ENCODE results near the gene MAPK10.
A peak's percentile ranks its signal among the peaks of the same experiment; 100 is the strongest.

MAPK10 gene

DNA sequence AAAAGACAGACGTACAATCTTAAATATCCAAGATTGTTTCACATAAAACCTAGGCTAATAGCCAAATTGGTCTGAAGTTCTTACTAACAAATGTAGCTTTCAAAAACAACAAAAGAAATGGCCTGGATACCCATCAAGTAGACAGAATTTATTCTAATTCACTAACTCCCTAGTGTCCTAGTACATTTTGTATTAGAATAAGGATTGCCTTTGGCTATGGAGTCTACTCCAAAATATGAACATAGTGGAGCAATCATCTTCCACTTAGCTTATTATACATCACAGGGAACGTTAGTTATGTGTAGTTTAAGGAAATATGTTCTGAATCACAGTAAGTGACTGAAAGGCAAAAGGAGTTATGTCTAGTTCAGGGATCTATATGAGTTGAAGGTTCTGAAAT is 81.7 kb downstream of the MAPK10 start:
- DNase-seq (ENCODE audit: low spot score): no peak

DNA sequence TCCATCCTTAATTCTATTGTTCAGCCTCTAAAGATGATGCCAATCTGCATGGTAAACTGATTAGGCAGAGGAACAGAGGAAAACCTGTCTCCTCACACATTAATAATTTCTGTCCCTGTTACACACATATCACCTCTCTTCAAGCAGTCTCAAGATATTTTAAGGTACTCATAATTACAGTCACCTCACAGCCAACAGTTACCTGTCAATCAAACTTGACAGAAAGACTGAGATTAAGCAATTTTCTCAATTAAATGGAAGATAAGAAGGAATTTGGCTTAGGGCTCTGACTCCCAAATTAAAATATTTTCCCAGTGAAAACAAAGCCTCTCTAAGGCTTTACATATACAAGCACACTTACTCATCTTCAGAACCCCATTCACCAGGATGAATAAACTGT is 85.2 kb downstream of the MAPK10 start:
- no peak for DNase-seq (ENCODE audit: low spot score)

DNA sequence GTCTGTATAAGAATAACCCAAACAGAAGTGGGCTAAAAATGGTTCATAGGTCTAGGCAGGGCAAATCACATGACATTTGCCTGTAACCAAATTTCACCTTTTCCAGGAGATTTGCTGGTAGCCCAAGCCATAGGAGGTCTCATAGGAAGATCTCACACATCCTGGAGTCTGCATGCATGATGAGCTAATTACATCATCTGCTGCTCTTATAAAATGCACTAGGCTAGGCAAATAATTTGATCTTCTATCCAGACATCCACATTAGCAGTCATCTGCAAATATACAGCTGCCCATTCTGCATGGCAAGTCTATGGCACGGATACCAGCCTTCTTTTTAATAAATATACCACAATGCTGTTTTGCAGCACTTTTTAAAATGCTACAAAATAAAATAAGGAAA is 87.2 kb downstream of the MAPK10 start:
- no peak for DNase-seq (ENCODE audit: low spot score)

DNA sequence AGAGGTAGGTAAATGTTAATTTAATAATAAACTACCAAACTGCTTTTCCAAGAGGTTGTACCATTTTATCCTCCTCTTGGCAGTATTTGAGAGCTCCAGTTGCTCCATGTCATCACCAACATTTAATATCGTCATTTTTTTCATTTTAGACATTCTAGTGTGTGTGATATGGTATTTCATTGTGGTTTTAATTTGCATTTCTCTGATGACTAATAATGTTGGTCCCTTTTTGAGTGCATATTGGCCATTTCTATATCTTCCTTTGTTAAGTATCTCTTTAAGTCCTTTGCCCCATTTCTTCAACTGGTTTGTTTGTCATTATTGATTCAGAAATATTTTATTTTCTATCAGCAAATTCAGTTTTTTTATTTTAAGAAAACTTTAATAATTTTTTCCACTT is 88.8 kb downstream of the MAPK10 start:
- DNase-seq (ENCODE audit: low spot score): no peak

DNA sequence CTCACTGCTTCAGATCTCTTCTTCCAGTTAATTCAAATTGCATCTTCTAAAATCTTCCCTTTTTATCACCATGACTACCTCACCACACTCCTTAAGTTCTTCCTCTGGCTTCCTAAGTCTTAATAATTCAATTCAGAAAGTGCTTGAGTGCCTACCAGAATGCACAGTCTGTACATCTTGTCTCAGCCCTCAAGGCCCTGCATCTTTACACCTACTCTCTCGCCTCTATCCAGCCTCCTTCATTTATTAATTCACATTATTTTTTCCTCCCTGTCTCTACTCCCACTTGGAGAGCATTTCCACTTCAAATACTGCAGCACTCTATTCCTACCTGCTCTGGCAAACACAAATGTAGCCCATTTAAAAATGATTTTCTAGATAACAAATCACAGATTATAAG is 90.5 kb downstream of the MAPK10 start:
- DNase-seq (ENCODE audit: low spot score): no peak

DNA sequence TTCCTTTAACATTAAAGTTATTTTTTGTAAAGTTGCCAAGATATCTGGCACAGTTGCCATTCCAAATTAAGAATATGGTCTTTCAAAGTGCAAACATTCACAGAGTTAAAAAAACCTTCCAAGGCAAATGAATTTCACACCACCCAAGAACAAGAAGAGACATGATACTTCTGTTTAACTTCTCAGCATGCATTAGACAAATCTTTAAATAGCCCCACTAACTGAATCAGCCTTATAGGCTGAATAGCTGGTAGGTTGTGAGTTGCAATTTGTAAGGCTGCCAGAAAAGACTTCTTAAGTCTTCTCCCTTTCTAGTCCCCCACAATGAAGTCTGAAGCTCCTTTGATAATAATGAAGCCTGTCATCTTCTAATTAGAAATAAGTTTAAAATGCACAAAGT is 95.6 kb downstream of the MAPK10 start:
- no peak for DNase-seq (ENCODE audit: low spot score)

DNA sequence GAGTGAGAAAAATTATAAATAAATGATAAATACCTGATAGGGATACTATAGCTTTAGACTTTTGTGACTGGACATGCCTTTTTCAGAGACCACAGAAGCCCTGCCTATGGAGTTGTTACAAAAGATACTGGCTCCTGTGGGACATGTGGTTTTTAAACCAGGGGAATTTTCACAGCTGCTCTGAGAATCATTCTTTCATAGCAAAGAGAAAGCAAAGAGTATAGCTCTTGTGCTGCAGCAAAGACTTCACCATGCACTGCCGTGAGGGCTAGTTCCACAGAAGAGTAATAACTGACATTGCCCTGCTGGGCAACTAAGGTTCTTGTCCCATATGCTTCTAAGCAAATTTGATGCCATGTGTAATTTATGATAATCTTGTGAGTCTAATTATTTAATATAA is 98.2 kb downstream of the MAPK10 start:
- no peak for DNase-seq (ENCODE audit: low spot score)

DNA sequence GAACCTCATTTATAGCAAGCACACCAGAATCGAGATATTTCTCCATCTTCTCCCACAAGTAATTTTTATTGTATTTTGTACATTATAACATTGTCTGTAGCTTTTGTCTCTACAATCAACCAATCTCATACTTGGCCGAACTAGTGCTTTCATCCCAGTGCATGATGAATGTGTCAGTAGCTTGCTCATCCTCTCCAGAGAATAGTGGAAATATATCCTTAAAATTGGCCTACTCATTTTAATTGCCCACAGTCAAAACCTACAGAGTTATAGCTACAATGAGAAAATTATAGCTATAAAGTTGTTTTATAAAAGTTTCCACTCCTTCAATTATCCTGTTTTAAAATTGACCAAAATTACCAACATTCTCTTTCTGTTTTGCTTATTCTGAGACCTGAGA is 103.8 kb downstream of the MAPK10 start:
- DNase-seq (ENCODE audit: low spot score): no peak

DNA sequence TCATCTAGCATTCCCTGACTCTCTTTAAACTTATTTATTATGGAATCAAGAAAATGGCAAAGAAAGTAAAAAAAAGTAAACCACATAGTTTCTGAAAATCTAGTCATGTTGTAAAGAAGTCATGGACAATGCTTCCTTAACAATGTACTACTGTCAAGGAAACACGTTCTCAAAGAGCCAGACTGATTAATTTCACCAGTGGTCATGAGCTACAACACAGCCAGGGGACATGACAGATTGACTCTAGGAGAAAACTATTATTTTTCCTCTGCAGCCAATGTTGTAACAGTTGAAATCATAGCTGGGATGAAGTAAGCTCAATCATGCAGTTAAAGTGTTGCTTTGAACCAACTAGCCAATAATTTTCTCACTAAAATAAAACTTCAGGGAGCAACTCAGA is 109.2 kb downstream of the MAPK10 start:
- DNase-seq (ENCODE audit: low spot score): no peak

DNA sequence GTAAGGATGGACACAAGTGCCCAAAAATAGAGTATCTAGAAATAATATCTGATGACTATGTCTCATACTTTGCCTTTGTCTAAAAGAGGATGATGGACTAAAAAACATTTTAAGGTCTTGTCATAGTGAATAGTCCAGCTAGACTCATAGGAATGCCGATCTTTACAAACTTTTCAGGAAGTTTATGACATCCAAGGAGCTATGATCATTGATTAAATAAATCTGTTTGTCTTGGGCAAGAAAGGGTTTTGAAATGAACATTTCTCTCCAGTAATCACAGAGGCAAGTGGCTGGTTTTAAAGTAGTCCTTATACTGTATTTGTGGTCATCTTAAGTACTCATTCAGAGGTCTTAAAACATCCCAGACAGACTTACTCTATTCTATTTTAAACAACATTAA is 109.8 kb downstream of the MAPK10 start:
- DNase-seq (ENCODE audit: low spot score): peak; percentile 6

DNA sequence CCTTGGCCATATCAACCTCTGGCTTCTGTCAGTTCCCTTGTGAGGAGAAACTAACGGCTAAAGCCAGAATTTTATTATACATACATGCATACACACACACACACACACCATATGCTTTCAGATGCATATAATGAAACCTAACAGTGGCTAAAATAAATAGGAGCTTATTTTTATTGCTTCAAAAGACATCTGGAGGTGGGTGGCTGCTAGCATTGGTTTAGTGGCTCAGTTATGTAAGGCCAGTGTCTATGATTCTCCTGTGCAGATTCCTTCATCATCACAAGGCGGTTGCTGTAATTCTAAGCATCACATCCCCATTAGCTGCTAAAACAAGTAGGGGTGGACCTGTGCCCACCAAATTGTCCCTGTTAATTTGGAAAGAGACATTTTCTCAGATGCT is 110.8 kb downstream of the MAPK10 start:
- no peak for DNase-seq (ENCODE audit: low spot score)

DNA sequence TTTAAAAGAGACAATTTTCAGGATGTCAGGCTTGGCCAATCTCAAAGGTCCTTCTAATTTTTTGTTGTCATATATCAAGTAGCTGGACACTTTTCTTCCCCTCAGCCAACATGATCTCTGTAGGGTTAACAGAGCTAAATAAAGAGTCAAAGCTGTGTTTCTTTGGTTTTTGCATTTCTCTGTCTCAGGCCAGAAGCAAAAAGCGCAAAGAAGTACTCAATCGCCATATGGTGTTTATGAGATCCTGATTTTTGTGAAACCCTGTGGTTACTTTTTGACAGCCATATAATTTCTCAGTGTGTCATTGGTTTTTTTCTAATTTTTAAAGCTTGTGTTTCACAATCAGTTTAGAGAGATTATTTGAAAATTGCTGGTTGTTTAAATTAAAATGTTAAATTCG is 111.9 kb downstream of the MAPK10 start:
- DNase-seq (ENCODE audit: low spot score): no peak

DNA sequence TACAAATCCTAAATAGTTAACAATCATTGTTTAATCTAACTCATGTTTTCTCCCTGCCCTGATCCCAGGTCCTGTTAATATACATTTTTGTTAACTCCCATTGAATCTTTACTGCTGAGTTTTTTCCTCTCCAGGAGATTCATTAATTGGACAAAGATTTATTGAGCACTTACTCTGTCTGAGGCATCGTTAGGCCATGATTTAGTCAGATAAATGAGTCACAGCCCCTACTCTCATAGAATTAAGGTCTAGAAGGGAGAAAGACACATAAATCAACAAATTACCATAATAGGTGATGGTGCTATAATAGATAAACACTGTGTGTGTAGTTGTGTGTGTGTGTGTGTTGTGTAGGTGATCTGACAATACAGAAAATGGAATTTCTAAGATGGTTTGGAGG is 112.5 kb downstream of the MAPK10 start:
- no peak for DNase-seq (ENCODE audit: low spot score)

DNA sequence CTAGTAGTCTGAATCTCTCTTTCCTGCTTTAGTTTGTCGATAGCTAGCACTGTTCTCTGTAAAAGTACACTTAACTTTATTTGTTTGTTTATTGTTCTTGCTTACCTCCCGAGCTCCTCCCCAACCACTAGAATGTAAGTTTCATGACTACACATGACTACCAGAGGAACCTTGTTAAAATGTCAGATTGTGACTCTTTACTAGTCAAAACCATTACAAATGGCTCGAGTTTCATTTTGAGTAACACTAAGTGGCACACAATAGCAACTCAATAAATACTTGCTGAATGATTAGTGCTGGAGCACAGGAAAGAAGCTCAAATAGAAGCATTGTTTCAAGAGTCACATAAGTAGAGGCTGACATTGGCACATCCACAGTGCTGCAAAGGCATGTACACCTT is 116.1 kb downstream of the MAPK10 start:
- no peak for DNase-seq (ENCODE audit: low spot score)

DNA sequence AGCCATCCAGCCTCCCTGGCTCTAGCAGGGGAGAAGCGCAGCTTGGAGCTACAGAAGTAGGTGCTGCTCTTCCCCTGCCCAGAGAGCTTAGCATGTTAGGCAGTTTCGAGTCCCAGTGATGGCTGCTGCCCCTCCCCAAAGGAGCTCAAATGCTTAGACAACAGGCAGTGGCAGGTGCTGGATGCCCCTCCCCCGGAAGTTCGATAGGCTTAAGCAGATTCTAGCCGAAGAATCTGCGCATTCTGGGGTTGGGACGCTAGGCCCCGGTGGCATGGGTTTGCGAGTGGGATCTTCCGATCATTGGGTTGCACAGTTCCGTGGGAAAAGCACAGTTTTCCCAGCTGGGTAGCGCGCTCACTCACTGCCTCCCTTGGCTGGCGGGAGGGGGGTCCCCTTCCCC is 117.2 kb downstream of the MAPK10 start:
- no peak for DNase-seq (ENCODE audit: low spot score)

DNA sequence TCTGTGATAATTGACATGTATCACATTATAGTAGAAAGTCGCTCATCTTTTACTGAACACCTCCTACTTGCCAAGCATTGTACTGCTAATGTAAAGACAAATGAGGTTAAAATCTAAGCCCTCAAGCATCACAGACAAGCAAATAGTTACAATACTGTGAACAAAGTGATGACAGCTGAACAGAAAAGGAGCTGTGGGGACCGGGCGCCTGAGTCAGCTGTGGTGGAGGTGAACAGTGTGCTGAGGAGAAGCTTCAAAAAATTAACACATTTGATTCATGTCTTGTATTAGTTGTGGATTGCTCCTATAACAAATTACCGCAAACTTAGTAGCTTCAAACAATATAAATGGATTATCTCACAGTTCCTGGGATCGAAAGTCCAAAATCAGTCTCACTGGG is 124.3 kb downstream of the MAPK10 start:
- no peak for DNase-seq (ENCODE audit: low spot score)

DNA sequence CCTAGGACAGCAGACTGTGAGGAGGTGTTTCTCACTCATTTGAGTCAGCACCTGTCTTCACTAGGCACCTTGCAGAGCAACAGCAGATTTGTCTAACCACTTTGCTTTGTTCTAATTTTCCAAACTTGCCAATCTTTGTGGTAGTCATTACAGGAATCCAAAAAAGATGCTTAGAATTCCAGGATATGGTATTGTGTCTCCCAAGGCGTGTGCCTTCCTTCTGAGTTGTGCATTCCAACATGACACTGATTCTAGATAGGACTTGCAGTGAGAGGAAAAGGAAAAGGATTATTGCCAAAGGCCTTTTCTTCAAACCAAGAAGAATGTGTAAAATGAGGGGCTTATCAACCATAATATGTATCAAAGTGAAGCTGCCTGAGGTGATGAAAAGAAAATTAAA is 126.2 kb downstream of the MAPK10 start:
- peak; percentile 56 for DNase-seq (ENCODE audit: low spot score)

DNA sequence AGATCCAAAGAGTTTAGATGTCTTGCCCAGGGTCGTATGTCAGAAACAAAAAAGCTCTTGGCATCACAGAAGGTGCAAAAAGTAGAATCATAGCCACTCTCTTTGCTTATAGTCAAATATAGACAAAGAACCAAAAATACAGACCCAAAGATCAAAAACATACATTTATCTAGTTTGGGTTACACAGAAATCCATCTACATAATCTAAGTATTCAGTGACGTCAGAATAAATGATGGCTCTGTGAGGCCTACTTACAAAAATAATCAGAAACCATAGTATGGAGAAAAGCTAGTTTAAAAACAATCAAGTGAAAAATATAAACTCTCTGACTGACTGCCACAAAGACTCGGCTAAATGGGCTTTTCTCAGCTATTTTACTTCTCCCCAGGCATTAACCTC is 126.8 kb downstream of the MAPK10 start:
- no peak for DNase-seq (ENCODE audit: low spot score)

DNA sequence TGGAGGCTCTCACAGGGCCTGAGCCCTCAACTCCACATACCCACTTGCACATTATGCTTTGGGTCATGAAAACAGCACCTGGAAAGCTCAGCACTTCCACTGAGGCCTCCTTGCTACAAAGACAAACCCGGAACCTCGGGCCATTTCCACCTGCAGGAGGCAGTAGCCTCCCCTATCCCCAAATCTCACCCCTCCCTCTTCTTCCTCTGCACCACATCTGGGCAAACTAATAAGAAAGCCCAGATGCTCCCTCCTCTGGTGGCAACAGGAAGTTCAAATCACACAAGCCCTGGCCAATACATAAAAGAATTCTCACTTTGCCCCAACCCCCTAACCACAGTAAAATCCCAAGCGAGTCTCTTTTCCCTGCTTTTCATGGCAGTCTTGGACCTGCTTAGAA is 136.4 kb downstream of the MAPK10 start:
- peak; percentile 35 for DNase-seq (ENCODE audit: low spot score)

DNA sequence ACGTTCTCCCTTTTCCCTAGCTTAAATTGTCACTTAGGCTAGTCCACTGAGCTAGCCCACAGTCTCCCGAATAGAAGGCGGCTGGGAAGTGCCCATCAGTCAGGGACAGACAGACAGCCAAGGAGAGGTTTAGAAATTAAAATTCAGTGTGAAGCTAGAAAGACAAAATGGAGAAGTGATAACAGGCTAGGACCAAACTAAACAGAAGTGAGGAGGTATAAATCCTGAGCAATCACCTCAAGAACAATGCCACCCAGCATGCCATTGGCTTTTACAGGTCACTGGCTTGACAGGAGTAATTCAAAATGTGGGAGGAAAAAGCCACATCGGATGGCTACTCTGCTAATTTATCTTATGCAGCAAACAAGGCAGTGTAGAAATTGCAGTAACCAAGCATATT is 138.9 kb downstream of the MAPK10 start:
- DNase-seq (ENCODE audit: low spot score): no peak

DNA sequence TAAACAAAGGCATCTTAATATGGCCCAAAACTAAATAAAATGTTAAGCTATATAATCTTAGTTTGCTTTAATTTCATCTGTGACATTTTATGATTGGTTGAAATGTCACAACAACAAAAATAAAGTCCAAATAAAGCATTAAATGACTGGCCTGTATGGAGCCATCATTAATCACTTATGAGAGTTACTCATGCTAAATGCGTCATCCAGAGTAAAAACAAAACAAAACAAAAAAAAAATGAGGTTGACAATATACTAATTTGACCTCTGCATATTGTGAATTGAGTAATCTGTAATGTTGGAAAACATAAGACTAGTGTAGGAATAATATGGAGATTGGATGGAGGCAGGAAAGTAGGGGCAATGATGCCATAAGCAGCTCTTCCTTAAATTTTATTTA is 139.7 kb downstream of the MAPK10 start:
- no peak for DNase-seq (ENCODE audit: low spot score)

DNA sequence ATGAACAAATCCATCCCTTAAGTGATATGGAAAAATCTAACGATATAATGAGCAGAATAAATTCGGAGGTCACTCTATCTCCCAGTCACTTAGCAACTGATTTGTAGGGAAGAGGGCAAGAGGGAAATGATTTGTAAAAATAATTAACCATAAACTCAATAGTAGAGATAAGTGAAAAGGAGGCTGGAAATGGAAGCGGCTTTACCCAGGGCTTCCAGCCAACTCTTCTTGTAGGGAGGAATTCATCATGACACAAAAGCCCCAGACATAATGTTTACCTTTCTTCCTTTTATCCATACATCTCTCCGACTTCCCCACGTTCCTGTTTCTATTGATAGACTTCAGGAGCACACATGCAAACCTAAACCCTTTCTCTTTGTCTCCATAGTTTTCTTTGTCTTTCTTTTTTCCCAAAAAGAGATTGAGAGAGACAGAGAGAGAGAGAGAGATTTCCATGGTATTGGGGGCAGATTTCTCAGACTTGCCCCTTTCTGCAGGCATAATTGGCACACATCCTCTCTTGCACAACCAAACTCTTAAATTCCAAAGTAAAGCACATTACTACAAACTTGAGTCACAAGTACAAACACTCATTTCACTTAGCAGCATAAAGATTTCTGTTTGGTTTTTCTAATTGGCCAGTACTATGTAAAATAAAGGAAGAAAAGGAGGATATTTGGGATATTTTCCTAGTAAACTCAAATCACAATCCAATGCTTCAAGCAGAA is 140.9 kb downstream of the MAPK10 start:
- peak; percentile 17 for DNase-seq (ENCODE audit: low spot score)

DNA sequence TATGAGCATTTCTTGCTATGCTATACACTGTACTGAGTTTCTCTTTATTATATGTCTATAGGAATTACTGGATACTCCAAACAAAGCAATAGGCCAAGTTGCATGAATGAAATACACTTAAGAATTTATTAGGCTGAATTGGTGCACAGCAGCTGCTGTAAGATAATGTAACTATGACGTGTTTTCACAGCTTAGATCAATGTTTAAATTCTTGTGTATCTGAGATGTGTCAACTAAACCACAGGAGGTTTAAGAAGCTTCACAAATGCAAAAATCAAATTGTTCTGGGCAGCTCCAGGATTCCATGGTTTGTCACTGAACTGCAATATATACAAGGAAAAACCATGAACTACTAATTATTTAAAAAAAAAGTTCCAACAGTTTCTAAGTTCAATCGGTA is 156.7 kb downstream of the MAPK10 start:
- no peak for DNase-seq (ENCODE audit: low spot score)

DNA sequence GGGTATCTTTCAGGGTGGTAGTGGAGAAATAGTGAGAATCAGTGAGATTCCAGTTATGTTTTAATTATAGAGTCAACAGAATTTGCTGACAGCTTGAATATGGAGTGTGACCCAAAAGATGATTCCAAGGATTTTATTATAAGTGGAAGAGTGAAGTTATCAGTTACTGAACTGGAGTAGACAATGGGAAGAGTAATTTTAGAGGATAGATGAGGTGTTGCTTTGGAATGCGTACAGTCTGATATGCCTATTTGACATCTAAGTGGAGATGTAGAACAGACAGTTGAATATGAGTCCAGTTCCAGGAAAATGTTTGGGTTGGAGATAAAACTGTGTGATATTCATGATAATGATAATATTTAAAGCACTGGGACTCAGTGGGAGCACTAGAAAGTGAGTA is 174.2 kb downstream of the MAPK10 start:
- no peak for DNase-seq (ENCODE audit: low spot score)

DNA sequence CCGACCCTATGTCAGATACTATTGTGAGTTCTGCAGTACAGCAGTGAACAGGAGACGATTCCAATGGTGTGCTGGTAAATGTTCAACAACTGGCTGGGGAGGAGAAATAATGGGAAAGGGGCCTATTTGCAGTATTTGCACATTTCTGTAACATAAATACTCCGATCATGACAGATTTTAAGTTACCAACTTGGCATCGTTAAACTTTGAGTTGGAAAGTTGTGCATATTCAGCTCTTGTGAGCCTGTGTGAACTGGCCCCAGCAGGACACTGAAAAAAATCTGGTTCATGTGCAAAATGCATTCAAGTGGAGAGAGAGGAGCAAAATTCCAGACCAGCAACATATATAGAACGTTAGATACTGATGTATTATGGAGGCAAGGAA is 175.0 kb downstream of the MAPK10 start:
- DNase-seq (ENCODE audit: low spot score): no peak
